ENCODE measurements around the gene ZNF175. TPM values are rescaled to one million over a fixed set of nuclear protein-coding genes. Genes with fewer than 3 reads are reported as not detected.

ZNF175 gene
- total and polyA plus RNA-seq, 2 donors from 2014 or later: 3.3 to 20.1 TPM

DNA sequence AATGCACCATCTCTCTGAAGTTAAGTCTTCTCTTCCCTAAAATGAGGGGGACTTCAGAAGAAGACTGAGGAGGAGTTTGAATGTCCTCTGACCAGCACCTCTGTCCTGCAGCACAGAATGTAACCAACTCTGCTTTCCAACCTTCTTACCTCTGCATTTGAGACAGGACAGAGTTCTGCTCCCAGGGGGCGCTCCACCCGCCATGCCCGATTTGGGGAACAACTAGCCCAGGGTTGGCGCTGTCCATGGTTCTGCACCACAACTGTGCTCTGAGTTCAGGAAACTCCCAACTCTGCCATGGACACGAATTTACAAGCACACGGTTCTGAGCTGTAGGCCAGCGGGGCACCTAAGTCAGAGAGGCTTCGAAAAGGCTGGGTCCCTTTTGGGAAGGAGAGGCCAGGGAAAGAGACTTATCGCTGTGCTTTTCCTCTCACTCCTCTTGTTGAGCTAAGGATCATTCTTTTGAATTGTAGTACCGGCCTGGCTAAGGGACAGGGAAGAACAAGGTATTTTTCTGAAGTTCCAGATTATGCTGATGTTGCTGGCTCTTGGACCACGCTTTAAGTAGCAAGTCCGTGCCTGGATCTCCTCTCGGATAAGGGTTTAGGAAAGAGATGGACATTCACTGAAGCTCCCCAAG lies 37.0 kb downstream of the ZNF175 start:
- no peak overlapping the region for H3K4me3 ChIP-seq (ENCODE audit: low read length in 3 of 3)
- H3K27ac ChIP-seq (ENCODE audit: low read depth in 2 of 2, low read length in 2 of 2): no peak overlapping the region
- FAIRE-seq: no peak

DNA sequence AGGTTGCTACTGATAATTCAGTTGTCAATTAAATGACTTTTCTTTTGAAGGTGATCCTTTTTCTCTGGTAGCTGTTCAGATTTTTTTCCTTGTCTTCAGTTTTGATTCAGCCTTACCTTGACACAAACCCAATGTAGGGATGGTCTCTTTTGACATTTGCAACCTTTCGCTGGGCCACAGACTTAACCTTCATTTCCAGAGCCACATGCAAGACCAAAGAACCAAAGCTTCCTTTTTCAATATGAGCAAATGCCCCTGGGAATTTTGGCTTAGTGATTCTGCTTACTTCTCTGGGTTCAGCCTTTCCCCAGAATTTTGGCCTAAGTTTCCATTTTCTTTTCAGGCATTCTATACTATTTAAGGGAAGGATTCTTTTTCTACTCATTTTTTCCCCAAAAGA lies 39.5 kb downstream of the ZNF175 start:
- TF ChIP-seq, protein P1, sequence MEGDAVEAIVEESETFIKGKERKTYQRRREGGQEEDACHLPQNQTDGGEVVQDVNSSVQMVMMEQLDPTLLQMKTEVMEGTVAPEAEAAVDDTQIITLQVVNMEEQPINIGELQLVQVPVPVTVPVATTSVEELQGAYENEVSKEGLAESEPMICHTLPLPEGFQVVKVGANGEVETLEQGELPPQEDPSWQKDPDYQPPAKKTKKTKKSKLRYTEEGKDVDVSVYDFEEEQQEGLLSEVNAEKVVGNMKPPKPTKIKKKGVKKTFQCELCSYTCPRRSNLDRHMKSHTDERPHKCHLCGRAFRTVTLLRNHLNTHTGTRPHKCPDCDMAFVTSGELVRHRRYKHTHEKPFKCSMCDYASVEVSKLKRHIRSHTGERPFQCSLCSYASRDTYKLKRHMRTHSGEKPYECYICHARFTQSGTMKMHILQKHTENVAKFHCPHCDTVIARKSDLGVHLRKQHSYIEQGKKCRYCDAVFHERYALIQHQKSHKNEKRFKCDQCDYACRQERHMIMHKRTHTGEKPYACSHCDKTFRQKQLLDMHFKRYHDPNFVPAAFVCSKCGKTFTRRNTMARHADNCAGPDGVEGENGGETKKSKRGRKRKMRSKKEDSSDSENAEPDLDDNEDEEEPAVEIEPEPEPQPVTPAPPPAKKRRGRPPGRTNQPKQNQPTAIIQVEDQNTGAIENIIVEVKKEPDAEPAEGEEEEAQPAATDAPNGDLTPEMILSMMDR (IDR thresholded peaks at IDR 0.05; ENCODE audit: borderline replicate concordance, extremely low read depth, insufficient read depth): no peak
- no peak overlapping the region for H3K27ac ChIP-seq (ENCODE audit: low read depth in 2 of 2, low read length in 2 of 2)
- no peak for DNase-seq
- intact Hi-C loops (cut with DNase I): no loop called here
- no peak overlapping the region for H3K4me3 ChIP-seq (ENCODE audit: low read length in 3 of 3)
- H3K4me1 ChIP-seq (ENCODE audit: control insufficient read depth in 2 of 3, insufficient read depth in 2 of 3, low read depth in 1 of 3, low read length in 3 of 3): no peaks in the 10 kb centered on the region
- no peaks in the 10 kb centered on the region for H3K36me3 ChIP-seq (ENCODE audit: control insufficient read depth in 2 of 3, insufficient read depth in 3 of 3, low read length in 3 of 3)
- no peak for FAIRE-seq
- H3K9me3 ChIP-seq (ENCODE audit: control insufficient read depth in 2 of 3, insufficient read depth in 1 of 3, low read length in 3 of 3): peaks cover 0 to 4% (median 0%) of the 10 kb centered on the region in 3 donors
- no peaks in the 10 kb centered on the region for H3K27me3 ChIP-seq (ENCODE audit: control insufficient read depth, insufficient read depth, low read length)
- no peak overlapping the region for H3K9ac ChIP-seq (ENCODE audit: low read length in 3 of 3)

More for the DNA sequence above, 37.0 kb downstream of the ZNF175 start:
- no peaks in the 10 kb centered on the region for H3K27me3 ChIP-seq (ENCODE audit: control insufficient read depth, insufficient read depth, low read length)
- intact Hi-C loops (cut with DNase I): no loop called here
- peaks cover 0 to 4% (median 0%) of the 10 kb centered on the region in 3 donors for H3K9me3 ChIP-seq (ENCODE audit: control insufficient read depth in 2 of 3, insufficient read depth in 1 of 3, low read length in 3 of 3)
- DNase-seq: peak; percentile 83 to 88 (median 84)
- no peaks in the 10 kb centered on the region for H3K36me3 ChIP-seq (ENCODE audit: control insufficient read depth in 2 of 3, insufficient read depth in 3 of 3, low read length in 3 of 3)
- H3K9ac ChIP-seq (ENCODE audit: low read length in 3 of 3): no peak overlapping the region
- no peaks in the 10 kb centered on the region for H3K4me1 ChIP-seq (ENCODE audit: control insufficient read depth in 2 of 3, insufficient read depth in 2 of 3, low read depth in 1 of 3, low read length in 3 of 3)
- TF ChIP-seq, protein P1 (IDR thresholded peaks at IDR 0.05; ENCODE audit: borderline replicate concordance, extremely low read depth, insufficient read depth): peak; percentile 24

DNA sequence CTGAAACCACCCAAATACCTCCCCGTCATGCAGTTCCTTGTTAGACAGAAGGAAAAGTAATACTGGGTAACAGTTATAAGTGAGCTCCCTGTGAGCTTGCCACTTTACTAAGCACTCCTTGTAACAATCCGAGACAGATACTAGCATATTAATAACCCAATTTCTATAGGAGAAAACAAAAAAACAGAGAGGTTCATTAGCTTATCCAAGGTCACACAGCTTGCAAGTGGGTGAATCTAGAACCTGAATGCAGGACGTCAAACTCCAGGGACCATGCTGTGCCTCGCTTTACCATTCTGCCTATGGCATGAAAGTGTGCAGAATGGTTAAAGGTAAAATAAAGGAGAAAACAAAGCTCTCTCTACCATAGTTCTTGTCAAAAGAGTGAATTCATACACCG lies 43.7 kb downstream of the ZNF175 start:
- Histone ChIP-seq H3K4me1 (ENCODE audit: control insufficient read depth in 2 of 3, insufficient read depth in 2 of 3, low read depth in 1 of 3, low read length in 3 of 3) (no peaks in the 10 kb centered on the region), H3K36me3 (ENCODE audit: control insufficient read depth in 2 of 3, insufficient read depth in 3 of 3, low read length in 3 of 3) (no peaks in the 10 kb centered on the region), H3K9me3 (ENCODE audit: control insufficient read depth in 2 of 3, insufficient read depth in 1 of 3, low read length in 3 of 3) (peaks cover 0 to 4% (median 0%) of the 10 kb centered on the region in 3 donors), H3K9ac (ENCODE audit: low read length in 3 of 3) (no peak overlapping the region), H3K4me3 (ENCODE audit: low read length in 3 of 3) (no peak overlapping the region), H3K27ac (ENCODE audit: low read depth in 2 of 2, low read length in 2 of 2) (no peak overlapping the region), H3K27me3 (ENCODE audit: control insufficient read depth, insufficient read depth, low read length) (no peaks in the 10 kb centered on the region)
- FAIRE-seq: no peak
- intact Hi-C loops (cut with DNase I): no loop called here
- TF ChIP-seq, protein P1 (IDR thresholded peaks at IDR 0.05; ENCODE audit: borderline replicate concordance, extremely low read depth, insufficient read depth): no peak
- no peak for DNase-seq
